Measurements from ENCODE around the gene CCDC40. TPM values are rescaled to one million over a fixed set of nuclear protein-coding genes. Genes with fewer than 3 reads are reported as not detected.

The CCDC40 gene
- total and polyA plus RNA-seq, 2 of the 13 experiments (the other 11 are each of a cell fraction or from before 2014, with no cell fraction given): 4.1 to 5.5 TPM

DNA sequence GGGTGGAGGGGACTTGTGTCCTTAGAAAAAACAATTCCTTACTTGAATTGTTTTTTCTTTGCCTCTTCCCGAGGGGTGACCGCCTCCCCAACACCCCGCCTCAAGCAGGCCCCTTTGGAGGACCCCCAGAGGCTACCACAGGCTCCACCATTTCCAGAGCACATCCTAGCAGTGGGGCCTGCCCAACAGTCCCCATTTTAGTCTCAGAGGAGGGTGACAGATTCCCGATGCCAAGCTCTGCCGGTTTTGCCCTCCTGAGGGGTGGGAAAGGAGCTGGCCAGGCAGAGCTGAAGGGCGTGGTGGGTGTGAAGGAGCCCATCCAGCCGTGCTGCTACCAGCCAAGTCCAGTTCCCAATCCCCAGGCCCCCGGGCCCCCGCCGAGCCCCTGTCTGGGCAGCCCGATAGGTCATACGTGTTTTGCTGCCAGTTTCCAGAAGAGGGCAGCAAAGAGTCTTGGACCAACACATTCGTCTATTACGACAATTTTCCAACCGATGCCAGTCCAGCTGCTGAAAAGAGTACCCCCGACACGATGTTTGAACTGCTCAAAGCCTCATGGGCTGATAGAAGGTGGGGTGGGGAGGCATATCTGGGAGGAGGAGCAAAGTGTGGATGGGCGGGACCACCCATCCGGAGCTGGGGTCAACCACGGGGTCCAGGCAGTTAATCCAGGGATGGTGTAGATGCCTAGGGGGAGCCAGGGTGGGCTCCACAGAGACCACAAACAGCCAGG is 46.1 kb downstream of the CCDC40 start (continued):
- TF ChIP-seq THAP11 (CRISPR knock-in tag; IDR thresholded peaks at IDR 0.05) (0 out of 2 replicates have a peak, but pooled peaks have one; percentile 29), ZNF543 (CRISPR knock-in tag; IDR thresholded peaks at IDR 0.05) (no peak), DPF2 (CRISPR knock-in tag; IDR thresholded peaks at IDR 0.05; ENCODE audit: borderline replicate concordance, low read depth) (no peak), PCBP1 (IDR thresholded peaks at IDR 0.05; ENCODE audit: borderline replicate concordance, low read depth, low read length) (no peak), SETDB1 (CRISPR knock-in tag; IDR thresholded peaks at IDR 0.05; ENCODE audit: borderline replicate concordance) (no peak), POLR2A (IDR thresholded peaks at IDR 0.05; ENCODE audit: insufficient read depth in 1 of 2, low read depth in 2 of 2, low read length in 2 of 2) (no peak), GATAD2A (CRISPR knock-in tag; IDR thresholded peaks at IDR 0.05) (peak; percentile 44; the same call in 1 of the 2 replicates), MTF2 (CRISPR knock-in tag; IDR thresholded peaks at IDR 0.05; ENCODE audit: borderline replicate concordance) (no peak)
- TF ChIP-seq, protein P1, sequence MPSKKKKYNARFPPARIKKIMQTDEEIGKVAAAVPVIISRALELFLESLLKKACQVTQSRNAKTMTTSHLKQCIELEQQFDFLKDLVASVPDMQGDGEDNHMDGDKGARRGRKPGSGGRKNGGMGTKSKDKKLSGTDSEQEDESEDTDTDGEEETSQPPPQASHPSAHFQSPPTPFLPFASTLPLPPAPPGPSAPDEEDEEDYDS (CRISPR knock-in tag; IDR thresholded peaks at IDR 0.05): no peak
- TF ChIP-seq, protein P2, sequence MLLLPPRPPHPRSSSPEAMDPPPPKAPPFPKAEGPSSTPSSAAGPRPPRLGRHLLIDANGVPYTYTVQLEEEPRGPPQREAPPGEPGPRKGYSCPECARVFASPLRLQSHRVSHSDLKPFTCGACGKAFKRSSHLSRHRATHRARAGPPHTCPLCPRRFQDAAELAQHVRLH (CRISPR knock-in tag; IDR thresholded peaks at IDR 0.05; ENCODE audit: borderline replicate concordance, low read depth): no peak
- TF ChIP-seq, protein P3, sequence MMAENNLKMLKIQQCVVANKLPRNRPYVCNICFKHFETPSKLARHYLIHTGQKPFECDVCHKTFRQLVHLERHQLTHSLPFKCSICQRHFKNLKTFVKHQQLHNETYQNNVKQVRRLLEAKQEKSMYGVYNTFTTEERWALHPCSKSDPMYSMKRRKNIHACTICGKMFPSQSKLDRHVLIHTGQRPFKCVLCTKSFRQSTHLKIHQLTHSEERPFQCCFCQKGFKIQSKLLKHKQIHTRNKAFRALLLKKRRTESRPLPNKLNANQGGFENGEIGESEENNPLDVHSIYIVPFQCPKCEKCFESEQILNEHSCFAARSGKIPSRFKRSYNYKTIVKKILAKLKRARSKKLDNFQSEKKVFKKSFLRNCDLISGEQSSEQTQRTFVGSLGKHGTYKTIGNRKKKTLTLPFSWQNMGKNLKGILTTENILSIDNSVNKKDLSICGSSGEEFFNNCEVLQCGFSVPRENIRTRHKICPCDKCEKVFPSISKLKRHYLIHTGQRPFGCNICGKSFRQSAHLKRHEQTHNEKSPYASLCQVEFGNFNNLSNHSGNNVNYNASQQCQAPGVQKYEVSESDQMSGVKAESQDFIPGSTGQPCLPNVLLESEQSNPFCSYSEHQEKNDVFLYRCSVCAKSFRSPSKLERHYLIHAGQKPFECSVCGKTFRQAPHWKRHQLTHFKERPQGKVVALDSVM (CRISPR knock-in tag; IDR thresholded peaks at IDR 0.05): no peak
- TF ChIP-seq, protein P4, sequence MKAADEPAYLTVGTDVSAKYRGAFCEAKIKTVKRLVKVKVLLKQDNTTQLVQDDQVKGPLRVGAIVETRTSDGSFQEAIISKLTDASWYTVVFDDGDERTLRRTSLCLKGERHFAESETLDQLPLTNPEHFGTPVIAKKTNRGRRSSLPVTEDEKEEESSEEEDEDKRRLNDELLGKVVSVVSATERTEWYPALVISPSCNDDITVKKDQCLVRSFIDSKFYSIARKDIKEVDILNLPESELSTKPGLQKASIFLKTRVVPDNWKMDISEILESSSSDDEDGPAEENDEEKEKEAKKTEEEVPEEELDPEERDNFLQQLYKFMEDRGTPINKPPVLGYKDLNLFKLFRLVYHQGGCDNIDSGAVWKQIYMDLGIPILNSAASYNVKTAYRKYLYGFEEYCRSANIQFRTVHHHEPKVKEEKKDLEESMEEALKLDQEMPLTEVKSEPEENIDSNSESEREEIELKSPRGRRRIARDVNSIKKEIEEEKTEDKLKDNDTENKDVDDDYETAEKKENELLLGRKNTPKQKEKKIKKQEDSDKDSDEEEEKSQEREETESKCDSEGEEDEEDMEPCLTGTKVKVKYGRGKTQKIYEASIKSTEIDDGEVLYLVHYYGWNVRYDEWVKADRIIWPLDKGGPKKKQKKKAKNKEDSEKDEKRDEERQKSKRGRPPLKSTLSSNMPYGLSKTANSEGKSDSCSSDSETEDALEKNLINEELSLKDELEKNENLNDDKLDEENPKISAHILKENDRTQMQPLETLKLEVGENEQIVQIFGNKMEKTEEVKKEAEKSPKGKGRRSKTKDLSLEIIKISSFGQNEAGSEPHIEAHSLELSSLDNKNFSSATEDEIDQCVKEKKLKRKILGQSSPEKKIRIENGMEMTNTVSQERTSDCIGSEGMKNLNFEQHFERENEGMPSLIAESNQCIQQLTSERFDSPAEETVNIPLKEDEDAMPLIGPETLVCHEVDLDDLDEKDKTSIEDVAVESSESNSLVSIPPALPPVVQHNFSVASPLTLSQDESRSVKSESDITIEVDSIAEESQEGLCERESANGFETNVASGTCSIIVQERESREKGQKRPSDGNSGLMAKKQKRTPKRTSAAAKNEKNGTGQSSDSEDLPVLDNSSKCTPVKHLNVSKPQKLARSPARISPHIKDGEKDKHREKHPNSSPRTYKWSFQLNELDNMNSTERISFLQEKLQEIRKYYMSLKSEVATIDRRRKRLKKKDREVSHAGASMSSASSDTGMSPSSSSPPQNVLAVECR (CRISPR knock-in tag; IDR thresholded peaks at IDR 0.05; ENCODE audit: borderline replicate concordance): peak; percentile 13; the same call in 1 of the 2 replicates
- TF ChIP-seq, protein P5, sequence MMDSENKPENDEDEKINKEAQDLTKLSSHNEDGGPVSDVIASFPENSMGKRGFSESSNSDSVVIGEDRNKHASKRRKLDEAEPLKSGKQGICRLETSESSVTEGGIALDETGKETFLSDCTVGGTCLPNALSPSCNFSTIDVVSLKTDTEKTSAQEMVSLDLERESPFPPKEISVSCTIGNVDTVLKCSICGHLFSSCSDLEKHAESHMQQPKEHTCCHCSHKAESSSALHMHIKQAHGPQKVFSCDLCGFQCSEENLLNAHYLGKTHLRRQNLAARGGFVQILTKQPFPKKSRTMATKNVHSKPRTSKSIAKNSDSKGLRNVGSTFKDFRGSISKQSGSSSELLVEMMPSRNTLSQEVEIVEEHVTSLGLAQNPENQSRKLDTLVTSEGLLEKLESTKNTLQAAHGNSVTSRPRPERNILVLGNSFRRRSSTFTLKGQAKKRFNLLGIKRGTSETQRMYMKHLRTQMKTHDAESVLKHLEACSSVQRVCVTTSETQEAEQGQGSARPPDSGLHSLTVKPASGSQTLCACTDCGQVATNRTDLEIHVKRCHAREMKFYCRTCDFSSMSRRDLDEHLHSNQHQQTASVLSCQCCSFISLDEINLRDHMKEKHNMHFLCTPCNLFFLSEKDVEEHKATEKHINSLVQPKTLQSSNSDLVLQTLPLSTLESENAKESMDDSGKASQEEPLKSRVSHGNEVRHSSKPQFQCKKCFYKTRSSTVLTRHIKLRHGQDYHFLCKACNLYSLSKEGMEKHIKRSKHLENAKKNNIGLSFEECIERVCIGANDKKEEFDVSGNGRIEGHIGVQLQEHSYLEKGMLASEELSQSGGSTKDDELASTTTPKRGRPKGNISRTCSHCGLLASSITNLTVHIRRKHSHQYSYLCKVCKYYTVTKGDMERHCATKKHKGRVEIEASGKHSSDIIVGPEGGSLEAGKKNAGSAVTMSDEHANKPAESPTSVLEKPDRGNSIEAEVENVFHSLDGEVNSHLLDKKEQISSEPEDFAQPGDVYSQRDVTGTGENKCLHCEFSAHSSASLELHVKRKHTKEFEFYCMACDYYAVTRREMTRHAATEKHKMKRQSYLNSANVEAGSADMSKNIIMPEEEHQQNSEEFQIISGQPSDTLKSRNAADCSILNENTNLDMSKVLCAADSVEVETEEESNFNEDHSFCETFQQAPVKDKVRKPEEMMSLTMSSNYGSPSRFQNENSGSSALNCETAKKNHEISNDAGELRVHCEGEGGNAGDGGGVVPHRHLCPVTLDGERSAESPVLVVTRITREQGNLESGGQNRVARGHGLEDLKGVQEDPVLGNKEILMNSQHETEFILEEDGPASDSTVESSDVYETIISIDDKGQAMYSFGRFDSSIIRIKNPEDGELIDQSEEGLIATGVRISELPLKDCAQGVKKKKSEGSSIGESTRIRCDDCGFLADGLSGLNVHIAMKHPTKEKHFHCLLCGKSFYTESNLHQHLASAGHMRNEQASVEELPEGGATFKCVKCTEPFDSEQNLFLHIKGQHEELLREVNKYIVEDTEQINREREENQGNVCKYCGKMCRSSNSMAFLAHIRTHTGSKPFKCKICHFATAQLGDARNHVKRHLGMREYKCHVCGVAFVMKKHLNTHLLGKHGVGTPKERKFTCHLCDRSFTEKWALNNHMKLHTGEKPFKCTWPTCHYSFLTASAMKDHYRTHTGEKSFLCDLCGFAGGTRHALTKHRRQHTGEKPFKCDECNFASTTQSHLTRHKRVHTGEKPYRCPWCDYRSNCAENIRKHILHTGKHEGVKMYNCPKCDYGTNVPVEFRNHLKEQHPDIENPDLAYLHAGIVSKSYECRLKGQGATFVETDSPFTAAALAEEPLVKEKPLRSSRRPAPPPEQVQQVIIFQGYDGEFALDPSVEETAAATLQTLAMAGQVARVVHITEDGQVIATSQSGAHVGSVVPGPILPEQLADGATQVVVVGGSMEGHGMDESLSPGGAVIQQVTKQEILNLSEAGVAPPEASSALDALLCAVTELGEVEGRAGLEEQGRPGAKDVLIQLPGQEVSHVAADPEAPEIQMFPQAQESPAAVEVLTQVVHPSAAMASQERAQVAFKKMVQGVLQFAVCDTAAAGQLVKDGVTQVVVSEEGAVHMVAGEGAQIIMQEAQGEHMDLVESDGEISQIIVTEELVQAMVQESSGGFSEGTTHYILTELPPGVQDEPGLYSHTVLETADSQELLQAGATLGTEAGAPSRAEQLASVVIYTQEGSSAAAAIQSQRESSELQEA (CRISPR knock-in tag; IDR thresholded peaks at IDR 0.05; ENCODE audit: not compliant biosample characterization): peak; percentile 15
